Cardiac fibroblast (primary cell): ENCODE results near the gene VPS4A.

ENCODE experiments used
- DNase-seq, 2 donors: peaks; one replicate each; pipeline versions ENCODE4 v3.0.0 to v3.0.0-alpha.2; 2010; ENCODE audit warnings: low read depth in 2 of 2
- H3K4me3 ChIP-seq, 2 donors: replicated peaks in 1 of 2; 1 replicate in 1 of 2; 2 replicates in 1 of 2; pipeline ENCODE4 v1.5.1; 2011; ENCODE audit warnings: low read depth in 2 of 2, low read length in 2 of 2, mild to moderate bottlenecking in 2 of 2, moderate library complexity in 1 of 2
- CTCF ChIP-seq: IDR thresholded peaks from one replicate; pipeline ENCODE4 v1.5.1; 2011; ENCODE audit warnings: low read depth, mild to moderate bottlenecking, low read length, inconsistent platforms

VPS4A gene

GRCh38 chr16:69319826-69320739 lies 8.9 kb downstream of the VPS4A start:
- no peak overlapping the region for H3K4me3 ChIP-seq
- no peak for TF ChIP-seq CTCF
- DNase-seq, result no peak

- TF ChIP-seq CTCF, result no peak
- DNase-seq, result no peak
- no peak overlapping the region for H3K4me3 ChIP-seq
Observed at GRCh38 chr16:69320740-69321073, 9.6 kb downstream of the VPS4A start.

GRCh38 chr16:69321080-69321479 lies 9.9 kb downstream of the VPS4A start:
- DNase-seq, result no peak
- H3K4me3 ChIP-seq, result no peak overlapping the region
- no peak for TF ChIP-seq CTCF

- TF ChIP-seq CTCF, result no peak
- H3K4me3 ChIP-seq, result no peak overlapping the region
- DNase-seq, result no peak
Observed at GRCh38 chr16:69322343-69322742, 11.2 kb downstream of the VPS4A start.

GRCh38 chr16:69323415-69323814 lies 12.3 kb downstream of the VPS4A start:
- H3K4me3 ChIP-seq, result no peak overlapping the region
- no peak for TF ChIP-seq CTCF
- no peak for DNase-seq

- no peak overlapping the region for H3K4me3 ChIP-seq
- no peak for TF ChIP-seq CTCF
- DNase-seq, result no peak
Observed at GRCh38 chr16:69324013-69324531, 12.9 kb downstream of the VPS4A start.
